IMR-90 (cell line): ENCODE results near the gene NPL.

Experiments
- CEBPB ChIP-seq: IDR thresholded peaks from 2 replicates; pipeline ENCODE4 v1.6.1; 2012; ENCODE audit warnings: low read depth, low read length, improper control_type of control experiment
- CHD1 ChIP-seq: IDR thresholded peaks from 2 replicates; pipeline ENCODE4 v1.6.1; 2012; ENCODE audit warnings: low read depth, low read length, improper control_type of control experiment
- FOS ChIP-seq: fragments of 150-350 bp; IDR thresholded peaks from 2 replicates; pipeline ENCODE4 v1.6.1; 2016; ENCODE audit warnings: low read depth, low read length
- MXI1 ChIP-seq: IDR thresholded peaks from 2 replicates; pipeline ENCODE4 v1.6.1; 2012; ENCODE audit warnings: low read depth, mild to moderate bottlenecking, low read length, moderate library complexity, borderline replicate concordance
- POLR2A ChIP-seq: IDR thresholded peaks from 2 replicates; pipeline ENCODE4 v1.6.1; 2012; ENCODE audit warnings: mild to moderate bottlenecking, low read depth, low read length
- RAD21 ChIP-seq: IDR thresholded peaks from 2 replicates; pipeline ENCODE4 v1.6.1; 2012; ENCODE audit warnings: low read length, improper control_type of control experiment
- SMC3 ChIP-seq: fragments of 150-350 bp; IDR thresholded peaks from 2 replicates; pipeline ENCODE4 v1.6.1; 2016; ENCODE audit warnings: low read depth, mild to moderate bottlenecking, antibody characterized with exemption, low read length, moderate library complexity
- TF ChIP-seq, protein P1 (sequence below): conservative IDR thresholded peaks from 2 replicates; pipeline ENCODE4 v1.5.1; 2012; ENCODE audit warnings: mild to moderate bottlenecking, low read depth, low read length, improper control_type of control experiment

DNA sequence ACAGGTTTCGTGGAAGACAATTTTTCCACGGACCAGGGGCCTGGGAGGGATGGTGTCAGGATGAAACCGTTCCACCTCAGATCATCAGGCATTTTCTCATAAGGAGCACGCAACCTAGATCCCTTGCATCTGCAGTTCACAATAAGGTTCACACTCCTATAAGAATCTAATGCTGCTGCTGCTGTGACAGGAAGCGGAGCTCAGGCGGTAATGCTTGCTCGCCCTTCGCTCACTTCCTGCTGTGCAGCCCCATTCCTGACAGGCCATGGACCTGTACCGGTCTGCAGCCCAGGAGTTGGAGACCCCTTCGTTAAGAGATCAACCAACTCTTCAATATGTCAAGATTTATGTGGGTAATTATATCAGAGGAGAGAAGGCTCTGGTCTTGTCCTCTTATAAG lies 46.2 kb downstream of the NPL start:
- TF ChIP-seq CHD1, result no peak
- TF ChIP-seq, protein P1, sequence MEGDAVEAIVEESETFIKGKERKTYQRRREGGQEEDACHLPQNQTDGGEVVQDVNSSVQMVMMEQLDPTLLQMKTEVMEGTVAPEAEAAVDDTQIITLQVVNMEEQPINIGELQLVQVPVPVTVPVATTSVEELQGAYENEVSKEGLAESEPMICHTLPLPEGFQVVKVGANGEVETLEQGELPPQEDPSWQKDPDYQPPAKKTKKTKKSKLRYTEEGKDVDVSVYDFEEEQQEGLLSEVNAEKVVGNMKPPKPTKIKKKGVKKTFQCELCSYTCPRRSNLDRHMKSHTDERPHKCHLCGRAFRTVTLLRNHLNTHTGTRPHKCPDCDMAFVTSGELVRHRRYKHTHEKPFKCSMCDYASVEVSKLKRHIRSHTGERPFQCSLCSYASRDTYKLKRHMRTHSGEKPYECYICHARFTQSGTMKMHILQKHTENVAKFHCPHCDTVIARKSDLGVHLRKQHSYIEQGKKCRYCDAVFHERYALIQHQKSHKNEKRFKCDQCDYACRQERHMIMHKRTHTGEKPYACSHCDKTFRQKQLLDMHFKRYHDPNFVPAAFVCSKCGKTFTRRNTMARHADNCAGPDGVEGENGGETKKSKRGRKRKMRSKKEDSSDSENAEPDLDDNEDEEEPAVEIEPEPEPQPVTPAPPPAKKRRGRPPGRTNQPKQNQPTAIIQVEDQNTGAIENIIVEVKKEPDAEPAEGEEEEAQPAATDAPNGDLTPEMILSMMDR, result no peak
- no peak for TF ChIP-seq RAD21
- no peak for TF ChIP-seq CEBPB
- no peak for TF ChIP-seq POLR2A
- TF ChIP-seq MXI1, result no peak
- no peak for TF ChIP-seq FOS
- TF ChIP-seq SMC3, result no peak
